Vagina (tissue), 2 donors: ENCODE measurements around the gene LRRN2.

ENCODE experiments used
- POLR2AphosphoS5 ChIP-seq, 2 donors: sonication (generic); formaldehyde crosslinking; IDR thresholded peaks; one replicate each; pipeline ENCODE4 v1.9.0; 2017; ENCODE audit warnings: antibody characterized with exemption in 2 of 2, mild to moderate bottlenecking in 2 of 2, low read depth in 1 of 2; ENCODE audit not compliant: insufficient read depth in 1 of 2
- TF ChIP-seq, protein P1 (sequence below), 3 experiments: fragments of 450-650 bp in 2 of 3; fragments of 200-600 bp in 1 of 3; sonication (generic) in 1 of 3; IDR thresholded peaks; one replicate each; pipeline ENCODE4 v1.5.1; 2017 to 2019; ENCODE audit warnings: antibody characterized with exemption in 3 of 3, mild to moderate bottlenecking in 2 of 3, moderate library complexity in 2 of 3

DNA sequence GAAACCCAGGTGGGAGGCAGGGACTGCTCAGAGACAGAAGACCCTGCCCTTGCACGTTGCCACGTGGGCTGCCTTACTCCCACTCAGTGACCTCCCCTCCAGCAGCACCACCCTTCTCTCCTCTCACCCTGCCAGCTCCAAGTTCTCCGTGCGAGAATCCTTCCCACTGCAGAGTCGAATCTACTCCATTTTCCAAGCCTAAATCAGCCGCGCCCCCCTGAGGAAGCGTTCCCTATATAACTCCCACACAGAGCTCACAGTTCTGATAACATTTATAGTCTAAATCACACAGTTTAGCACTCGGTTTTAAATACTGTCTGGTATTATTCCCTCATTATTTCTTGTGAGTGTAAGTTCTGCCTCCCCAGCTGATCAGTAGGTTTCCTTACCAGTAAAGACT lies 7.7 kb downstream of the LRRN2 start:
- TF ChIP-seq, protein P1, sequence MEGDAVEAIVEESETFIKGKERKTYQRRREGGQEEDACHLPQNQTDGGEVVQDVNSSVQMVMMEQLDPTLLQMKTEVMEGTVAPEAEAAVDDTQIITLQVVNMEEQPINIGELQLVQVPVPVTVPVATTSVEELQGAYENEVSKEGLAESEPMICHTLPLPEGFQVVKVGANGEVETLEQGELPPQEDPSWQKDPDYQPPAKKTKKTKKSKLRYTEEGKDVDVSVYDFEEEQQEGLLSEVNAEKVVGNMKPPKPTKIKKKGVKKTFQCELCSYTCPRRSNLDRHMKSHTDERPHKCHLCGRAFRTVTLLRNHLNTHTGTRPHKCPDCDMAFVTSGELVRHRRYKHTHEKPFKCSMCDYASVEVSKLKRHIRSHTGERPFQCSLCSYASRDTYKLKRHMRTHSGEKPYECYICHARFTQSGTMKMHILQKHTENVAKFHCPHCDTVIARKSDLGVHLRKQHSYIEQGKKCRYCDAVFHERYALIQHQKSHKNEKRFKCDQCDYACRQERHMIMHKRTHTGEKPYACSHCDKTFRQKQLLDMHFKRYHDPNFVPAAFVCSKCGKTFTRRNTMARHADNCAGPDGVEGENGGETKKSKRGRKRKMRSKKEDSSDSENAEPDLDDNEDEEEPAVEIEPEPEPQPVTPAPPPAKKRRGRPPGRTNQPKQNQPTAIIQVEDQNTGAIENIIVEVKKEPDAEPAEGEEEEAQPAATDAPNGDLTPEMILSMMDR (IDR thresholded peaks at IDR 0.05): no peak
- no peak for TF ChIP-seq POLR2AphosphoS5 (IDR thresholded peaks at IDR 0.05; ENCODE audit: insufficient read depth in 1 of 2, low read depth in 1 of 2)
